AG09309 (cell line): ENCODE results near the gene CISD3.

Experiments
- DNase-seq: peaks from one replicate; pipeline ENCODE4 v3.0.0-alpha.2; 2010; ENCODE audit warnings: low read depth
- H3K4me3 ChIP-seq: 2 replicates; pipeline ENCODE4 v1.5.1; 2011; ENCODE audit warnings: mild to moderate bottlenecking, low read depth, low read length, moderate library complexity; ENCODE audit not compliant: control insufficient read depth
- CTCF ChIP-seq: IDR thresholded peaks from 2 replicates; pipeline ENCODE4 v1.5.1; 2011; ENCODE audit warnings: mild to moderate bottlenecking, low read depth, low read length, inconsistent platforms; ENCODE audit not compliant: insufficient read depth, control insufficient read depth; ENCODE audit errors: missing control alignments

CISD3 gene

GRCh38 chr17:38707678-38708351 lies 22.3 kb upstream of the CISD3 start:
- TF ChIP-seq CTCF = no peak
- no peak for DNase-seq
- H3K4me3 ChIP-seq = no peak overlapping the region

- no peak for TF ChIP-seq CTCF
- no peak overlapping the region for H3K4me3 ChIP-seq
- no peak for DNase-seq
These were observed 20.9 kb upstream of the CISD3 start for GRCh38 chr17:38709104-38709820.

DNA sequence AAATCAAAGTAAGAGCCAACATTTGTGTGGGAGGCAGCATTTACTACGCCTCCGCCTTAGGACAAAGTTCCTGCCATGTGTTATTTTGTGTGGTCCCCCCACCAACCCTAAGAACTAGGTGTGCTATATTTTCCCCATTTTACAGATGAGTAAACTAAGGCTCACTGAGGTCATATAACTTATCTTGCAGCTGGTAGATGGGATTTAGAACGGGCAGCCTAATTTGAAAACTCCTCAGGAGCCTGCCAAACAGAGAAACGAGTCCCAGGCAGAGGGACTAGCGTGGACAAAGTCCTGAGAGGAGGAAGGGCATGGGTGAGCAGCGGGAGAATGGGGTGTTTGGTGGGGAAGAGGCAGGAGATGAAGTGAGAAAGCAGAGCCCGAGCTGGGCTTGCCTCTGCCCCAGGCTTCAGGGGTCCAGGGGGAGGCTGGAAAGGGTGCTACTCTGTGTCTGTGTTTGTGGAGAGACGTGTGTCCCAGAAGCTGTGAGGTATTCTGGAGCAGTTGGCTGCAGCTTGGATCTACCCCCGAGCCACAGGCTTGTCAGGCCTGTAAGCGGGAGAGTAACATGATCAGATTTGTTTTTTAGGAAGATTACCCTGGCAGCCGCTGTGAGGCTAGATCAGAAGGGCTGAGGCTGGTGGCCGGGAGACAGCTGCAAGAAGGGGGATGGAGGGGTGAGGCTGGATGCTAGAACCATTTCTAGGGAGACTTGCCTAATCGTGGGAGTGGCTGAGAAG lies 20.1 kb upstream of the CISD3 start:
- H3K4me3 ChIP-seq = no peak overlapping the region
- no peak for DNase-seq
- TF ChIP-seq CTCF = no peak

- H3K4me3 ChIP-seq = no peak overlapping the region
- no peak for DNase-seq
- TF ChIP-seq CTCF = no peak
These were observed 19.6 kb upstream of the CISD3 start for GRCh38 chr17:38710604-38710962.

- no peak overlapping the region for H3K4me3 ChIP-seq
- no peak for DNase-seq
- no peak for TF ChIP-seq CTCF
These were observed 19.2 kb upstream of the CISD3 start for GRCh38 chr17:38710985-38711384.

GRCh38 chr17:38711792-38712571 lies 18.2 kb upstream of the CISD3 start:
- DNase-seq = no peak
- no peak overlapping the region for H3K4me3 ChIP-seq
- TF ChIP-seq CTCF = no peak
